ENCODE results near the gene PCDHB3.
"Not testable (repeated sequence)": the region's sequence is repeated elsewhere in the genome, so short reads cannot be mapped to it uniquely, and the experiment has no call there.

The PCDHB3 gene

DNA sequence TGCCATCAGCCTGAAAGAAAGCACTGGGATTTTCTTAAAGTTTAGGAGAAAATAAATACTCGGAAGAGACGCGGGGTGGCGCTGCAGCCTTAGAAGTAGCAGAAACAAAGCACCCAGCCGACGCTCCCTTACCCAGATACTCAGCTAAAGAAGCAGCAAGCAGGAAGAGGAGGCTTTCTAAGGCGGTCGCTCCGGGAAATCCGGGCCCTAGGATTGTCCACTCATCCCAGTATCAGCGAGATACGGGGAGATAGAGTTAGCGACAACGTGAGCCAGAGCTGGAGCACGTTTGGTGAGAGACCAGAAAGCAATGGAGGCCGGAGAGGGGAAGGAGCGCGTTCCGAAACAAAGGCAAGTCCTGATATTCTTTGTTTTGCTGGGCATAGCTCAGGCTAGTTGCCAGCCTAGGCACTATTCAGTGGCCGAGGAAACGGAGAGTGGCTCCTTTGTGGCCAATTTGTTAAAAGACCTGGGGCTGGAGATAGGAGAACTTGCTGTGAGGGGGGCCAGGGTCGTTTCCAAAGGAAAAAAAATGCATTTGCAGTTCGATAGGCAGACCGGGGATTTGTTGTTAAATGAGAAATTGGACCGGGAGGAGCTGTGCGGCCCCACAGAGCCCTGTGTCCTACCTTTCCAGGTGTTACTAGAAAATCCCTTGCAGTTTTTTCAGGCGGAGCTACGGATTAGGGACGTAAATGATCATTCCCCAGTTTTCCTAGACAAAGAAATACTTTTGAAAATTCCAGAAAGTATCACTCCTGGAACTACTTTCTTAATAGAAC, 5.6 kb upstream of the PCDHB3 start, which contains the start of gene PCDHB2:
Gene PCDHB2 (plus strand): TSS at position 135 of the 782 bp plus-strand sequence. CDS start 176 bp downstream, at position 311.
- TF ChIP-seq CTCF (conservative IDR thresholded peaks at IDR 0.05; ENCODE audit: low read depth) = peak; percentile 20; the same call in 1 of the 2 replicates
- H3K27ac ChIP-seq = no peak within 1 kb of the TSS
- peak; percentile 11 for DNase-seq (ENCODE audit: low spot score)
- ChIA-PET CTCF (interaction anchor here (0.6 to 1.1 kb wide), 6 partner anchors 8 to 676 kb away, joined by 3 to 4 read pairs (median 3); no protein-coding TSS in a partner anchor), POLR2A (ENCODE audit: low non-redundant PET) (no interaction called here)

DNA sequence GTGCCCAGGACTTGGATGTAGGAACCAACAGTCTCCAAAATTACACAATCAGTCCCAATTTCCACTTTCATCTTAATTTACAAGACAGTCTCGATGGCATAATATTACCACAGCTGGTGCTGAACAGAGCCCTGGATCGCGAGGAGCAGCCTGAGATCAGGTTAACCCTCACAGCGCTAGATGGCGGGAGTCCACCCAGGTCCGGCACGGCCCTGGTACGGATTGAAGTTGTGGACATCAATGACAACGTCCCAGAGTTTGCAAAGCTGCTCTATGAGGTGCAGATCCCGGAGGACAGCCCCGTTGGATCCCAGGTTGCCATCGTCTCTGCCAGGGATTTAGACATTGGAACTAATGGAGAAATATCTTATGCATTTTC, 5.0 kb upstream of the PCDHB3 start:
- no peak for DNase-seq (ENCODE audit: low spot score)
- CTCF ChIA-PET = interaction anchor here (1.0 kb wide), 1 partner anchor 114 kb away, joined by 3 read pairs; no protein-coding TSS in a partner anchor
- H3K27ac ChIP-seq = no peak overlapping the region
- POLR2A ChIA-PET (ENCODE audit: low non-redundant PET) = no interaction called here
- TF ChIP-seq CTCF (conservative IDR thresholded peaks at IDR 0.05; ENCODE audit: low read depth) = no peak

DNA sequence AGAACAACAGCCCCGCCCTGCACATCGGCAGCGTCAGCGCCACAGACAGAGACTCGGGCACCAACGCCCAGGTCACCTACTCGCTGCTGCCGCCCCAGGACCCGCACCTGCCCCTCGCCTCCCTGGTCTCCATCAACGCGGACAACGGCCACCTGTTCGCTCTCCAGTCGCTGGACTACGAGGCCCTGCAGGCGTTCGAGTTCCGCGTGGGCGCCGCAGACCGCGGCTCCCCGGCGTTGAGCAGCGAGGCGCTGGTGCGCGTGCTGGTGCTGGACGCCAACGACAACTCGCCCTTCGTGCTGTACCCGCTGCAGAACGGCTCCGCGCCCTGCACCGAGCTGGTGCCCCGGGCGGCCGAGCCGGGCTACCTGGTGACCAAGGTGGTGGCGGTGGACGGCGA, 4.1 kb upstream of the PCDHB3 start:
- CTCF ChIA-PET; H3K27ac ChIP-seq; POLR2A ChIA-PET (ENCODE audit: low non-redundant PET): not testable (repeated sequence)

GRCh38 chr5:141096586-141096985, 3.7 kb upstream of the PCDHB3 start:
- DNase-seq (ENCODE audit: low spot score); POLR2A ChIA-PET (ENCODE audit: low non-redundant PET); CTCF ChIA-PET; H3K27ac ChIP-seq: not testable (repeated sequence)

More for the DNA sequence above, 4.1 kb upstream of the PCDHB3 start:
- DNase-seq (ENCODE audit: low spot score) = not testable (repeated sequence)

GRCh38 chr5:141101059-141101458, 786 bp downstream of the PCDHB3 start:
- POLR2A ChIA-PET (ENCODE audit: low non-redundant PET) = no interaction called here
- DNase-seq (ENCODE audit: low spot score) = no peak
- TF ChIP-seq CTCF (conservative IDR thresholded peaks at IDR 0.05; ENCODE audit: low read depth) = no peak
- CTCF ChIA-PET = no interaction called here
- H3K27ac ChIP-seq = no peak overlapping the region

DNA sequence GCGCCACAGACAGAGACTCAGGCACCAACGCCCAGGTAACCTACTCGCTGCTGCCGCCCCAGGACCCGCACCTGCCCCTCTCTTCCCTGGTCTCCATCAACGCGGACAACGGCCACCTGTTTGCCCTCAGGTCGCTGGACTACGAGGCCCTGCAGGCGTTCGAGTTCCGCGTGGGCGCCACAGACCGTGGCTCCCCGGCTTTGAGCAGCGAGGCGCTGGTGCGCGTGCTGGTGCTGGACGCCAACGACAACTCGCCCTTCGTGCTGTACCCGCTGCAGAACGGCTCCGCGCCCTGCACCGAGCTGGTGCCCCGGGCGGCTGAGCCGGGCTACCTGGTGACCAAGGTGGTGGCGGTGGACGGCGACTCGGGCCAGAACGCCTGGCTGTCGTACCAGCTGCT, 1.8 kb downstream of the PCDHB3 start:
- POLR2A ChIA-PET (ENCODE audit: low non-redundant PET); H3K27ac ChIP-seq; CTCF ChIA-PET; DNase-seq (ENCODE audit: low spot score): not testable (repeated sequence)

DNA sequence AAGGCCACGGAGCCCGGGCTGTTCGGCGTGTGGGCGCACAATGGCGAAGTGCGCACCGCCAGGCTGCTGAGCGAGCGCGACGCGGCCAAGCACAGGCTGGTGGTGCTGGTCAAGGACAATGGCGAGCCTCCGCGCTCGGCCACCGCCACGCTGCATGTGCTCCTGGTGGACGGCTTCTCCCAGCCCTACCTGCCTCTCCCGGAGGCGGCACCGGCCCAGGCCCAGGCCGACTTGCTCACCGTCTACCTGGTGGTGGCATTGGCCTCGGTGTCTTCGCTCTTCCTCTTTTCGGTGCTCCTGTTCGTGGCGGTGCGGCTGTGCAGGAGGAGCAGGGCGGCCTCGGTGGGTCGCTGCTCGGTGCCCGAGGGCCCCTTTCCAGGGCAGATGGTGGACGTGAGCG, 2.2 kb downstream of the PCDHB3 start:
- CTCF ChIA-PET; POLR2A ChIA-PET (ENCODE audit: low non-redundant PET); DNase-seq (ENCODE audit: low spot score); H3K27ac ChIP-seq: not testable (repeated sequence)

DNA sequence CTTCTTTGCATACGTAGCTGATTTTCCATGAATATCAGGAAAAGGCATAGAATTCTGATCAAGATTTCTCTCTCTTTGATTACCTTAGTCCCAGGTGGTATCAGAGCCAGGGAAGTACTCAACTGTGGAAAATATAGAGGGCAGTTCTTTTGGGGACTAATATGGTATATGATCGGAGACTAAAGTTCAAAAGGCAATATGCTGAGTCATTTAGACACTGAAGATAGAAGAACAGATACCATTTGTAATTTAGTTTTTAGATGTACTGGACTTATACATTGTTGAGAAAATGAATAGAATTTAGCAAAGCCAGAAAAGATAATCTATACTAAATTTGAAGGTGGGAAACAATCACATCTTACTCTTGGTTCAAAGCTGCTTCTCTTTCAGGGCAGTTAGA, 5.1 kb downstream of the PCDHB3 start:
- no peak for TF ChIP-seq CTCF (conservative IDR thresholded peaks at IDR 0.05; ENCODE audit: low read depth)
- no peak for DNase-seq (ENCODE audit: low spot score)
- POLR2A ChIA-PET (ENCODE audit: low non-redundant PET) = no interaction called here
- no peak overlapping the region for H3K27ac ChIP-seq
- CTCF ChIA-PET = interaction anchor here (0.6 kb wide), 1 partner anchor 188 kb away, joined by 3 read pairs; no protein-coding TSS in a partner anchor

- CTCF ChIA-PET = no interaction called here
- no peak for DNase-seq (ENCODE audit: low spot score)
Measured at GRCh38 chr5:141119250-141119649, 19.0 kb downstream of the PCDHB3 start.

More at GRCh38 chr5:141119250-141119649, 19.0 kb downstream of the PCDHB3 start:
- no peak overlapping the region for H3K27ac ChIP-seq
- no peak for TF ChIP-seq CTCF (conservative IDR thresholded peaks at IDR 0.05; ENCODE audit: low read depth)
- POLR2A ChIA-PET (ENCODE audit: low non-redundant PET) = no interaction called here

Data from RWPE1 (cell line).